CD4-positive, alpha-beta T cell treated with Interleukin-10 for 1 hour (primary cell): ENCODE data around the gene R3HCC1L.

ENCODE experiments used
- DNase-seq: peaks from one replicate; pipeline ENCODE4 v3.0.0-alpha.2; 2020

The R3HCC1L gene

DNA sequence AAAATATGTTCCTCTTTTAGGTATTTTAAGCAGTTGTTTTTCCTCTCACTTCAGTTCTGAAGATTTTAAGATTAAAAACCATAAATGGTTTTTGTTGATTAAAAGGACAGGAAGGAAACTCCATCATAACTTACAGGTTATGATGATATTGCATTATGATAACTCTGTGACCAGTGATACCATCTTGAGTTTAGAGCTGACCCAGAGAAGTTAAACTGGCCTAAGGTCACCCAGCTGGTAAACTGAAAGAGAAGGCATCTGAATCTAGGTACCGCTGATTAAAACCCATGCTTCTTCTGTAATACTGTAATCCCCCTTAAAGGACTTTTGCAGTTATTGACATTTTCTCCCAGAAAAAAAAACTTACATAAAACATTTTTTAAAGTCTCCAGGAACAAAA is 103.9 kb downstream of the R3HCC1L start:
- DNase-seq, result no peak

DNA sequence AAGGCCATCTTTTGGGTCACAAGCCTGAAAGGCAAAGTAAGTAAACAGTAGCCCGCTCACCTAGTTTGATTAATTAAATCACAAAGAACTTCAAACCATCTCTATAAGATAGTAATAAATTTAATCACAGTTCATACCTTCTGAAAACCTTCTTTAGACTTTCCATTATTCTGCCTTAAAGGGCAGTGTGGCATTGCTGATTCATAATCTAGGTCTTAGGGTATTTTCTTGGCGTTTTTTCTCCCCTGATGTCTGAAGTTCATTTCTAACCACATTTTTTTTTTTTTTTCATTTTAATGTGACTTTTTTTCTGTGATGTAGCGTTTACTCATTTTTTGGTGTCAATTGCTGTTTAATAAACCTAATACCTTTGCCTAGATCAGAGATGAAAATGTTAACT is 106.1 kb downstream of the R3HCC1L start:
- no peak for DNase-seq

DNA sequence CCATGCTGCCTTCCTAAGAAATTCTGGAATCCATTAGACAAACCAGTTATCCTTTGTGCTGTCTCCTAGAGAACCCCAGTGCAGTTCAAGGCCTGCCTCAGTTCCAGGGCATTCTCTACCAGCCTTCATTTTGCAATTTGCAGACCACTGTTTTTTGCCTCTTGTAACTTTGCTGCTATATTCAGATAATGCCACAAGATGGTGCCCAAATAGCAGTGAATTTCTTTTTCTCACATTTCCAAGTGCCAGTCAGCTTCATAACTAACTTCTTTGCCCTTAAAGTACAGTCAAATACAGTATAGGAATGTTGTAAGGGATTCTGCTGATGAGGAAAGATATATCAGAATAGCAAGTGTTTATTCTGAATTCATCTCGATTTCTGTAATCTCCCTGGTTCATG is 108.4 kb downstream of the R3HCC1L start:
- no peak for DNase-seq

DNA sequence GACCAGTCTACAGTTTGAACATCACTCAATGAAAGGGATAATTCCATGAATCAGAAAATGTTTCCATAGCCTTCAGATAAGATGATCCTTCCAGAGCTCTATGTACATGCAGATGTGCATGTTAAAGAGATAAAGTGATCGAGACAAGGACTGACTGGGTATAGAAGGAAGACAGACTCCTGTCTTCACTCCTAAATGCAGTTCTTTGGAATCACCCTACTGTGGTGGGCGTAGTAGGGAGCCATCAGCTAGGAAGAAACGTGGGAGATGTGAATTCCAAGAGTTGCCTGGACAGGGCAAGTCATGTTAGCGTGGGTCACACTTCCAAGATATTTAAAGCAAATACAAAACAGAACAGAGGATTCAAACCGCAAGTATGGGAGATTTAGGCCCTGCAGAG is 109.7 kb downstream of the R3HCC1L start:
- DNase-seq, result no peak

DNA sequence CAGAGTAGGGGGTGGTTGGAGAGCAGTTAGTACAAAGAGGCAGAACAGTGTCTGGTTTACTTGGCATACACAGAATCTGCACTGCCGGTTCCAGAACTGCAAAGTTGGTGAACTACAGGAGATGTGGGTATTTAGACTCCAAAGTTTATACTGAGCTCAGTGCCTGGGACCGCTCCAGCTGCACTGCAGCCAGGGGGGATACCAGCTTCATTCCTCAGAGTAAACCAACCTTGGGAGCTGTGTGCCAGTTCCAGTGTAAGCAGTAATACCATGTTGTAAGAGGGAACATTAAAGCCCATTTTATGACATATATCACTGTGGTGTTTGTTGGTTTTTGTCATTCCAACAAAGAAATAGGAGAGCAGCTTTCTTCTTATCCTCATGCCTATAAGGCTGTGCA is 110.1 kb downstream of the R3HCC1L start:
- DNase-seq, result no peak

DNA sequence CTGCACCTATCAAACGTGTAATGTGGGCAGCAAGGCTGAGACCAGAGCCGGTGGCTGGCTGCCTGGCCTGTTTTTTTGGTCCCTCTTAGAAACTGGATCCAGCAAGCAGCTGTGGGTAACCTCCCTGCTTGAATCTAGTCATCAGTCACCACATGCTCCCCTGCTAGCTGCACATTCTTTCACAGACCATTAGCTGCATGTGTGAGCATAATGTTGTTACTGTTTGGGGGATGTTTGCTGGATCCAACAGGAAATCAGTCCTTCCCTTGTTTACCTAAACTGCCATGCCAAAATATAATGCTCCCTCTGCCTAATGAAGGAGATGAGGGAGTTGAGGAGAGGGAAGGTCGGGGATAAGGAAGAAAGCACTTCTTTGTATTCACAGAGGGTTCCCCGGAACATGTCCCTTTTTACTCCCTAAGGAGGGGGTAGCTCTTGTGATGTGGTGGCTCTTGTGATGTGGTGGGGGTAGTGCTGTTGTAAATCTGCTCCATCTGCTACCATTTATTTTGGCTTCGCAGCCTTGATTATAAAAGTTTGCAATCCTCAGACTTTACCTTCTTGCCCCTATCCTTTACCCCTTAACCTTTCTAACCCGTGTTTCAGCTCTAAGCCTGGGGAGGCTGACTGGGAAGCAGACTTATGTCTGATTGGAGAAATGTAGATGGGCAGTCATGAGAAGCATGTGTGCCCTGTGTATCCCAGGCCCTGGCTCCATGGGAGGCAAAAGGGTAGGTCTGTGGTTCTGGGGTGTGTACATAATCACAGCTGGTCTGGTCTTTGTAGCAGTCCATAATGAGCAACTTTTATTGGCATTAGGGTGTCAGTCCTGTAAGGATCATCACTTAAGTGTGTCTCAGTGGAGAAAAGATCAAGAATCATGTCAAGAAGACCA is 112.7 kb downstream of the R3HCC1L start:
- DNase-seq, result no peak

DNA sequence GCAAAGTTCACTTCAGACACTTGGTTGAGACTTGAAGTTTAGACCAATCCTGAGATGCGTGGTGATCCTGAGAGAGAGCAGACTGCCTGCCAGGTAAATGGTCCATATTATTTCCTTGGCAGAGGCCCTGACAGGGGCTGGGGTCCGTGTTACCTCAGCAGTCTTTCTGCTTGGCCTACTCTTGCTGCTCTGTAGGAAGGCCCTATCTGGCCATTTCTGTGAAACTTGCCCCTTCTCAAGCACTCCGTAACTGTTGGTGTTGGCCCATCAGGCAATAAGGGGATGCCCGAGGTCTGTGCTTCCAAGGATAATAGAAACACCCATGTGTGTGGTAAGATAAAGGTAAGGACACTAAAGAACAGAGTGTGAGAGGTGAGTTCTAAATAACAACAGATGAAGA is 113.6 kb downstream of the R3HCC1L start:
- no peak for DNase-seq

DNA sequence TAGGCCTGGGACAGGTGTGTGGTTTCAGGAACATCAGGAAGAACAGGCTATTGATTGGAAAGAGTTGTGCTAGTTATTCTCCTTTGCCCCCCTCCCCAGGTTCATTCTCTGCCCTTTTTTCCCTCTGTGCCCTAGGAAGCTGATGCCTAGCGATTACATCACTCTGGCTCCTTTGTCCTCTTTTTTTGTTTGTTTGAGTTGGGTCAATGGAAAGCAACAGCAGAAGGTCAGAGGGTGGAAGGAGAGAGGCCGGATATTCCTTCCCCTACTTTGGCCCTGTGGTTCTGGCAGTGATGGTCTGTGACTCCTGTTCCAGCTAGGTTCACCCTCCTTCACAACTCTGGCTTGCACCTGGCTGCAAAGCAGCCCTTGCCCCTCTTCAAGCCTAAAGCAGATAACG is 114.7 kb downstream of the R3HCC1L start:
- DNase-seq, result no peak

DNA sequence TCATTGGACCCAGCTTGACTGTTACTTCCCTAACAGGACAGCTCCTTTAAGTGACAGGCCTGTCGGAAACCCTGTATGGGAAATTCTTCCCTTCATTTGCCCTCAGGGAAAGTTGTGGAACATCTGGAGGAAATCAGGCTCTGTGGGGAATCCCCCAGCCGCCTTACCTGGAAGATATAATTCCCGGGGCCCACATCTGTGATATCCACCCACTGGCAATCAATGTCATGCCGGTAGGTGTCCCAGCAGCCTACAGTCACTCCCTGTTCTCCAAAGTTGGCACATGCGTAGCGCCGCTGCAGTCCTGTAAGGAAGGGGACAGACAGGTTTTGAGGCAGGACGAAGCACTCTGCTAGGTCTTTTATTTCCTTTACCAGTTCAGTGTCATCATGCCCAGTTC is 116.9 kb downstream of the R3HCC1L start:
- DNase-seq, result no peak

DNA sequence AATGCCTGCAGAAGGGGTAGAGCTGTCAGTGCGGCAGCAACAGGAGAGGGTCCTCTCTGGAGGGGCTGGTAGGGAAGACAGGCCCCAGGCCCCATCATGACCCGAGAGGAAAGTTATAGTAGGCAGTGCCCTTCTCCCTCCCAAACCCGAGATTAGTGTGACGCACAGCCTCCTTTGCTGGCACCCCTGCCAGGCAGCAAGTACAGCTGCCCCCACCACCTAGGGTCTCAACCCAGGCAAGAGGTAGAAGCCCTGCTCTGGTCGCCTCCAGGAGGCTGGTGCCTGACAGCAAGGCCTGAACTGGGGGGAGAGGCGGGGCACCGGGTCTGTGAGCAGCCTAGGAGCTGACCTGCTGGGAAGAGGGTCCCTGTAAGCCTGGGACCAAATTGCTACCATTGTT is 118.0 kb downstream of the R3HCC1L start:
- no peak for DNase-seq

DNA sequence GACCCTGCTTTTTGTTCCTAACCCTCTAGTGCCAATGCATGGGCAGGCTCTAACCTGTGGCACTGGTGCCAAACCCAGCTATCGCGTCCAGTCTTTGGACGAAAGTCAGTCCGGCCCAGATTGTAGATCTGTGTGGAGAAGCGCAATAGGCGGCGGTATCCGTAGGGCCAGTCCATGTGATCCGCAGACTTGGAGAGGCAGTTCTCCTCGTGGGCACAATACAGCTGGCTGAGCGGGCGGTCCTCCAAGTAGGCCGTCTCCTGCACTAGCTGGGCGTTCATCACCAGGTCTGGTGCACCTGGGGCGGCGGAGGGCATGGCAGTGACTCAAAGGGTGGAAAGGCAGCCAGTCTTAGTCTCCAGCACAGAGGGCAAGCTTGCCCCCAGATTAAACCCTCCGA is 119.0 kb downstream of the R3HCC1L start:
- no peak for DNase-seq

DNA sequence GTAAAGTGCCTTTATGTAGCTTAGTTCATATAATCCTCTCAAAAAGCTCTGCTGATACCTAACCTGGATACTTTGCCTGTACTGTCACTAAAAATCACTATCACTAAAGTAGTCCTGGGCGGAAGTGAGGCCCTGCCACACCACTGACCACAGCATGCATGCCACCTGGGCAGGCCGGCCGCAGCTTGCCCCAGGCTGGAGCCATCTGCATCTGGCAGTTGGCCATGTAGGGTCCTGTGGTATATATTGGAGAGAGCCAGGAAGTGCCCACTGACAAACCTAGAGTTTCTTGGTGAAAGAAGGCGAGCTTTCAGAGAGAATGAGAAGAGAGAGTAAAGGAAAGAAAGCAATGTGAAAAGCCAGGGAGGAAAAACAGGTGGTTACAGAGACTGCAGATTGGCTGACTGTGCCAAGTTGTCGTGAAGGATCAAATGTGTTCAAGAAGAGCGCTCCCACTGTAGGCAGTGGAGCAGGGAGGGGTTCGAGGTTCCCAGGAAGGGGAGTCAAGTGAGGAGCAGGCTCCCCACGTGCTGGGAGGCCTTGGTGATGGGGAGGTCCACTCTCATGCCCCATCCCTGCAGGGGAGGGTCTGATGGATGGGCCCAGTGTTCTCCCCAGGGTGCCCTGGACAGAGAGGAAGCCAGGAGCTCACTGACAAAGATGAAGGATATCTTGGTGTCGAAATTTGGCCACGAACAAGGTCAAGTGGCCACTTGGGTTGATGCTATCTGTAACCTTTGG is 119.9 kb downstream of the R3HCC1L start:
- no peak for DNase-seq

DNA sequence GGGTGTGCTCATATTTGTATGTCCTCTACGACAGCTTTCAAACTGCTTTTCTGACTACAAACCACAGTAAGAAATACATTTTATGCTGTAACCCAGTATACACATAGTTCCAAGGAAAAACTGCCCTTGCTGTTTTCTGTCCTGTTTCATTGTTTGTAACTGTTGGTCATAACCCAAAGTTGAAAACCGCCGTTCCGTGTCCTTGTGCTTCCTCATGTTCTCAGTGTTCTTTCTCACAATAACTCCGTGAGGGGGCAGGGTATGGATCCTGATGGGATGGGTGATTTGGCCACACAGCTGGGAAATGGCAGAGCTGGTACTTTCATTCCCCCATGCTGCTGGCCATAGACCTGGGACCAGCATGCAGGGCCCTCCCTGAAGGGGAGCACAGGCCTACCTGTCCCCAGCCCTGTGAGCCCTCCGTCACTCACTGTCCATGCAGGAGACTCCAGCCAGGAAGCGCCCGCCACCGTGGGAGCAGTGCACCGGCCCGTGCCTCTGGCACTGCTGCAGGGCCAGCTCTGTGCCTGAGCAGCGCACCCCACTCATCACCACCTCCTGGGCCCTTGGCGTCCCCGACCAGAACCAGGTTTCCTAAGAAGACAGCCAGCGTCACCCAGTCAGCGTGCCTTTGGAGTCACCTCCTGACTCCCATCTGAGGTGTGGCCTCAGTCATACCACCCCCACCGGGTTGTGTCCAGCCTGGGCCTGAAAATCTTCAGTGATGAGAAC is 120.9 kb downstream of the R3HCC1L start:
- no peak for DNase-seq

DNA sequence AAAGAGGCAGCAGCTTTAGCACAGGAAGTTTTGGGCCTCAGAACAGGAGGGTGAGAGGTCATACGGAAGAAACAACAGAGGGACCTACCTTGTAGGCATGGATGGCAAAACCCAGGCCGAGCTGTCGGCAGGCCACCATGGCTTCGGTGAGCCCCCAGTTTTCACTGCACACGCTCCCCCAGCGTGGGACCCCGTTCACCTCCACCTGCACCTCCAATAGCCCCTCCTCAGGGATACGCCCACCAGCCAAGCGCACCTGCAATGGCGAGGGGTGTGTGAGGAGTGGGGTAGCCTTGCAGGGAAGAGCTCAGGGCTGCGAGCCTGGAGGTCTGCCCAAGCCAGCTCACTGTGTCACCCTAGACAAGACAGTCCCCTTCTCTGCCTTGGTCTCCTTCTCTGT is 122.2 kb downstream of the R3HCC1L start:
- no peak for DNase-seq

DNA sequence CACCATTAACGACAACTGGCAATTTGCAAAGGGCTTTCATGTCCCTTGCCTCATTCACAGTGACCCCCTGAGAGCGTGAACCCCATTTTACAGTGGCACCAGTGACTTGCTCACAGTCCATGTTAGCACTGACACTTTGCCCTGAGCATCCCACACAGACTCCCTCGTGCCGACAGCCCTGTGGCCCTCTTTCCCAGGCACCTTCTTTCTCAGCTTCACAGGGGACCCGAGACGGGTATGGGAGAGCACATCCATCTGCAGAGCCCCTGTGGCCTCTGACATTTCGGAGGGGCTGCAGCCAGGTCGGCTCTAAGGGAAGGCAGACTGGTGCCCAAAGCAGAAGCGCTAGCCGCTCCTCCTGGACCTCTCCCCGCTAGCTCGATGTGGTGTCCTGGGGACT is 122.7 kb downstream of the R3HCC1L start:
- no peak for DNase-seq

DNA sequence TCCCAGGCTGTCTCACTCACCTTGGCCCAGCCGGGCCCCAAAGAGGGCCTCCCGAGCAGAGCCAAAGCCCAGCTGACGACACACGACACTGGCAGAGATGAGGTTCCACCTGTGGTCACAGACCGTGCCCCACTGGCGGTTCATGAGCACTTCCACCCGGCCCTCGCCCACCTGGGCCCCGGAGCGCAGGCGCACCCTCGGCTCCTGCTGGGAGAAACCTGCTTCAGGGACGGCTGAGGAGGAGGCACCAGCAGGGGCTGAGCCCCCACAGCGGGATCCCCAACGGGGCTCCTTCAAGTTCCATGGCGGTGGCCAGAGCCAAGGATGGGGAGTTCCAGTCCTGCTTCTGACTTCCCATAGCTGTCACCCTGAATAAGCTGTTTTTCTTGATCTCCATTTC is 123.5 kb downstream of the R3HCC1L start:
- DNase-seq, result no peak

DNA sequence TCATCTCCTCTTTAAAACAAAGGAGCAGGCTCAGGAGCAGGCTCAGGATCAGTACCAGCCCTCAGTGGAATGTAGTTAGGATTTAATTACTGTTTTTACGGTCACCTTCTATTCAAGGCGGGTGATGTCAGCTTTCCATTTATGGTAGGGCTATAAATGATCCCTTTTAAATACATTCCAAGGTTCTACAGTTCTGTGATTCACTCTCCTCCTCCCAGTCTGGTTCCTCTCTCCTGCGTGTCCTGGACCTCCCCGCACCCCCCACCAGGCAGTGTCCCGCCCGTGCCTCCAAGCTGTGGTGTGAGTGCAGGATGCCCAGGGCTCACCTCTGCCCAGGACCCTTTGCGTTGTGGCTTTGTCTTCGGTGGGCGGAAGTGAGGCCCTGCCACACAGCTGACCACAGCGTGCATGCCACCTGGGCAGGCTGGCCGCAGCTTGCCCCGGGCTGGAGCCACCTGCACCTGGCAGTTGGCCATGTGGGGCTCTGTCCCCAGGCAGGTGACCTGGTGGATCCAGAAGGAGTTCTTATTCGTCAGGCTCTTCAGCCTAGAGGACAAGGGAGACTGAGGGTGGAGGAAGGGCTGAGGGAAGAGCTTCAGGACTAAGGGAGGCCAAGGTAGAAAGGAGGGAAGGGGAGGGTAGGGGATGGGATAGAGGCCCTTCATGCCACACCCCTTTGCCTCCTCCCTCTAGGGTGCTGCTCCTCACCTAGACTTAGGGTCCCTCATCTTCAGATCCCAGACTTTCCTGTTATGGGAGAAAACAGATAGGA is 124.4 kb downstream of the R3HCC1L start:
- DNase-seq, result no peak

DNA sequence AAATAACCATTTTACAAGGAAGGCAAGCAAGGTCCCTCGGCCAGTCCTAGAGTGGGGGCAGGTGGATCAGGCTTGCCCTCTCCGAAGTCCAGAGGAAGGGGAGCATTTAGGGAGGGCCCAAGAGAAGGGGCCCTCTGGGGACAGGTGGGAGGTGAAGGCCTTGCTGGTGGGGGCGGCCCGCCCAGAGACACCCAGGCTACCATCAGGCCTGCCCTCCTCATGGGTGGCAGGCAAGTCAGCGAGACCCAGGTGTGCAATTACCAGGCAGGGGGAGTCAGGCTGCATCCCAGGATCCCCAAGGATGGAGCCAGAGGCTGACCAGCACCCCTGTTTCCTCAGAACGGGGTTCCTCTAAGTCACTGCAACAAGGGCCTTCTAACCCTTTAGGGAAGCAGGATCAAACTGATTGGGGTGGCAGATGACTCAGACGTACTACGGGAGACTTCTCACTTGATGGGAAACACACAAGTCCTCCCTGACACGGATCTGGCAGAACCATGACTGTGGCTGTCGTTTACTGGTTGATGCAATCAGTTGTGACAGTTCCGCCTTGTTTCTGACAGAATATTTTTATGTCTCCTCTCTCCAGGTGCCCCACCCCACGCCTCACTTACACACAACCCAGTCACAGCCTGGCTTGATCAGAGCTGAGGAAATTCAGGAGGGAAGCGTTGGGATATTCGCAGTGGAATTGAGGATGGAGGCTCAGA is 125.3 kb downstream of the R3HCC1L start:
- no peak for DNase-seq

DNA sequence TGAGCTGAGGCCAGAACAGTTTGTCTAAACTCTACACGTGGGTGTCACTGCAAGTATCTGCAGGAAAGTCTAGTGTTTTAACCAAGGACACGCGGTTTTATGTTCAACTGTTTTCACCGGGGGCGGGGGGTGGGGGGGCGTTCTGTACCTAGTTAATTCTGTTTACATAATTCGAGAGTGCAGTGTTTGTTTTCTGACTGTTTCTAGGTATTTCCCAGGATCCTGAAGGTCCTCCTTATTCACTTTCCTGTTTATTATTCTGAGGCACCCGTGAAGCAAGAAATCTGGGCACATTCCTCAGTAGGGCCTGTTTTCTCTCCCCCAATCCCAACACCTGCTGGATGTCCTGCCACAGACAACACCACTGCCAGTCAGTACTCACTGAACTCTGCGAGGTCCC is 125.9 kb downstream of the R3HCC1L start:
- DNase-seq, result no peak

DNA sequence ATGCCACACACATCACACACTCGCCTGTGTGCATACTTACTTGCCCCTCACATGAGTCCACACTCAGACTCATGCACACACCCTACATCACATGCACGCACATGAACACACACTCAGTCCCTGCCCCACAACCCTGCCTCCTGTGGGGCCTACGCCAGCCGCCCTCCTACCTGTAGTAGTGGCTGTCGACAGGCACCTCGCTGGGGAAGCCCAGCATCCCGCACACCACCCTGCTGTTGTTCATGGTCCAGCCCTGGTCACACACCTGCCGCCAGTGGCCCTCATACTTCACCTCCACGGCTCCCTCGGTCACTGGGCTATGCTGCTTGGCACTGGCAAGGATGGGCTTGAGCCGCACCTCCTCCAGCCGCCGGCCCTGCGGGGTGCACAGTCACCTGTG is 126.3 kb downstream of the R3HCC1L start:
- DNase-seq, result no peak

DNA sequence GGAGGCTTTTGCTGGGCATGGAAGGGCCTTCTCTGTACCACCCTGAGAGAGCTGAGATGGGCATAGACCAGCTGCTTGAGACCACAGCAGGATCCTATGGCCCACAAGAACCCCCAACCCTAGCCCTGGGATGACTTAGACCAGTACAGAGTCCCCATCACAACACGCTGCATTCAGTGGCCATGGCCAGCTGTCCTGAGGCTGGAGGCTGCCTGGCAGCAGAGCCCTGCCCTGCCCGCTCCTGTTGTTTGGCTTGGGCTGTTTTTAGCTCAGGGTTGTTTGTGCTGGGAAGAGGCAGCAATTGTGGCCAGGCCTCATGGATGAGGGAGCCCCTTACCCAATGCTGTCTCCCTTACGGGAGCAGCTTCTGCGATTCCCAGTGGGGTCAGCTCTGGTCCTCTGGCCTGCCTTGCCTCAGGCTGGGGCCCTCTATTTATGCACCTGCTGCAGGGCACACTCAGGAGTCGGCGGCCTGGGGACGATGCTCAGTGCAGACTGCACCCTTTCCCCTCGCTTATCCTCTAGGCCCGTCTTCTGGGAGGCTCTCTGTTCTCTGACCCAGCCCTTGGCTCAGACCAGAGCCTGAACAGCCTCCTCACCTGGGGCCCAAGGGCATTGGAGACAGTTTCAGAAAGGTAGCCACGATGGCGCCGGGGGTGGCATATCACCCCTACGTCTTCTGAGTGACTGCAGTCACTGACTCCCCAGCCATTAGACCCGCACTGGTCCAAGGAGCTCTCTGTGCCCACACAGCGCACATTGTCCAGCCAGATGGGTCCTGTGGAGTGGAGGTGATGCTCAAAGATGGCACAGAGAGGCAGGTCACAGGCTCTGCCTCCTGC is 127.2 kb downstream of the R3HCC1L start:
- DNase-seq, result no peak
